ENCODE measurements around the gene PDE7B.

The PDE7B gene

DNA sequence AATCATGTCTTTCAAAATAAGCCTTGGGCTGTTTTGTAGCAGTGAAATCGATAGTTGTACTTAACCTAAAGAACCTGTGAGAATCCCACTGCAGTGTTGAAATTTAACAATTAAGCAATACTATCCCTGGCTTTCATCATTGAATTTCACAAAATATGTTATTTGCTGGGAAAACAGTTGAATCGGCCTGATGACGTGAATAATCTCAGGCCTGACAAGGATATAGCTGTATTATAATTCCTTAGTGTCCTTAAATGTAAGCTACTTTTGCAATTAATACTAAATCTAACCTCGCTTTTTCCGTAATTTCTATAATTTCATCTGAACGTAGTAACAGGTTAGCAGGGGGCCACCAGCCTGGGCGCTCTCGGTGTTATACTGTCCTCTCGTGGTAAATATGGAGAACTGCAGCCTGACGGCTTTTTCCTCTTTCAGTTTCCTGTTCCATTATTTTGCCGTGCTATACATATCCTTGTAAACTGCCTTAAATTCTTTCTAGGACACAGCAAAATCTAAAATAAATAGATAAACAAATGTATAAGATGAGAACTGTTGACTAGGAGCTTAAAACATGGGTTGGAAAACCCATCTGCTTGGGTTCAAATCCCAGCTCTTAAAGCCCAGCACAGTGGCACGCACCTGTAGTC, 374.6 kb downstream of the PDE7B start (continued):
- TF ChIP-seq, protein P1, sequence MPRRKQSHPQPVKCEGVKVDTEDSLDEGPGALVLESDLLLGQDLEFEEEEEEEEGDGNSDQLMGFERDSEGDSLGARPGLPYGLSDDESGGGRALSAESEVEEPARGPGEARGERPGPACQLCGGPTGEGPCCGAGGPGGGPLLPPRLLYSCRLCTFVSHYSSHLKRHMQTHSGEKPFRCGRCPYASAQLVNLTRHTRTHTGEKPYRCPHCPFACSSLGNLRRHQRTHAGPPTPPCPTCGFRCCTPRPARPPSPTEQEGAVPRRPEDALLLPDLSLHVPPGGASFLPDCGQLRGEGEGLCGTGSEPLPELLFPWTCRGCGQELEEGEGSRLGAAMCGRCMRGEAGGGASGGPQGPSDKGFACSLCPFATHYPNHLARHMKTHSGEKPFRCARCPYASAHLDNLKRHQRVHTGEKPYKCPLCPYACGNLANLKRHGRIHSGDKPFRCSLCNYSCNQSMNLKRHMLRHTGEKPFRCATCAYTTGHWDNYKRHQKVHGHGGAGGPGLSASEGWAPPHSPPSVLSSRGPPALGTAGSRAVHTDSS (tag by site-specific recombination; IDR thresholded peaks at IDR 0.05) = no peak
- TF ChIP-seq REPIN1 (tag by site-specific recombination; IDR thresholded peaks at IDR 0.05; ENCODE audit: low read depth) = no peak
- no peak for TF ChIP-seq ZFHX2 (tag by site-specific recombination; conservative IDR thresholded peaks at IDR 0.05)
- no peak for TF ChIP-seq ZNF560 (tag by site-specific recombination; IDR thresholded peaks at IDR 0.05; ENCODE audit: borderline replicate concordance)
- TF ChIP-seq TCF7L2 (IDR thresholded peaks at IDR 0.05; ENCODE audit: borderline replicate concordance, low read depth, low read length) = no peak
- no peak for TF ChIP-seq KLF1 (tag by site-specific recombination; IDR thresholded peaks at IDR 0.05)
- TF ChIP-seq ZNF596 (tag by site-specific recombination; IDR thresholded peaks at IDR 0.05) = no peak
- TF ChIP-seq, protein P2, sequence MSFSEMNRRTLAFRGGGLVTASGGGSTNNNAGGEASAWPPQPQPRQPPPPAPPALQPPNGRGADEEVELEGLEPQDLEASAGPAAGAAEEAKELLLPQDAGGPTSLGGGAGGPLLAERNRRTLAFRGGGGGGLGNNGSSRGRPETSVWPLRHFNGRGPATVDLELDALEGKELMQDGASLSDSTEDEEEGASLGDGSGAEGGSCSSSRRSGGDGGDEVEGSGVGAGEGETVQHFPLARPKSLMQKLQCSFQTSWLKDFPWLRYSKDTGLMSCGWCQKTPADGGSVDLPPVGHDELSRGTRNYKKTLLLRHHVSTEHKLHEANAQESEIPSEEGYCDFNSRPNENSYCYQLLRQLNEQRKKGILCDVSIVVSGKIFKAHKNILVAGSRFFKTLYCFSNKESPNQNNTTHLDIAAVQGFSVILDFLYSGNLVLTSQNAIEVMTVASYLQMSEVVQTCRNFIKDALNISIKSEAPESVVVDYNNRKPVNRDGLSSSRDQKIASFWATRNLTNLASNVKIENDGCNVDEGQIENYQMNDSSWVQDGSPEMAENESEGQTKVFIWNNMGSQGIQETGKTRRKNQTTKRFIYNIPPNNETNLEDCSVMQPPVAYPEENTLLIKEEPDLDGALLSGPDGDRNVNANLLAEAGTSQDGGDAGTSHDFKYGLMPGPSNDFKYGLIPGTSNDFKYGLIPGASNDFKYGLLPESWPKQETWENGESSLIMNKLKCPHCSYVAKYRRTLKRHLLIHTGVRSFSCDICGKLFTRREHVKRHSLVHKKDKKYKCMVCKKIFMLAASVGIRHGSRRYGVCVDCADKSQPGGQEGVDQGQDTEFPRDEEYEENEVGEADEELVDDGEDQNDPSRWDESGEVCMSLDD (tag by site-specific recombination; IDR thresholded peaks at IDR 0.05) = no peak
- TF ChIP-seq ZNF335 (tag by site-specific recombination; conservative IDR thresholded peaks at IDR 0.05) = peak; percentile 65
- no peak for TF ChIP-seq ZBTB8A (tag by site-specific recombination; IDR thresholded peaks at IDR 0.05)
- TF ChIP-seq, protein P3, sequence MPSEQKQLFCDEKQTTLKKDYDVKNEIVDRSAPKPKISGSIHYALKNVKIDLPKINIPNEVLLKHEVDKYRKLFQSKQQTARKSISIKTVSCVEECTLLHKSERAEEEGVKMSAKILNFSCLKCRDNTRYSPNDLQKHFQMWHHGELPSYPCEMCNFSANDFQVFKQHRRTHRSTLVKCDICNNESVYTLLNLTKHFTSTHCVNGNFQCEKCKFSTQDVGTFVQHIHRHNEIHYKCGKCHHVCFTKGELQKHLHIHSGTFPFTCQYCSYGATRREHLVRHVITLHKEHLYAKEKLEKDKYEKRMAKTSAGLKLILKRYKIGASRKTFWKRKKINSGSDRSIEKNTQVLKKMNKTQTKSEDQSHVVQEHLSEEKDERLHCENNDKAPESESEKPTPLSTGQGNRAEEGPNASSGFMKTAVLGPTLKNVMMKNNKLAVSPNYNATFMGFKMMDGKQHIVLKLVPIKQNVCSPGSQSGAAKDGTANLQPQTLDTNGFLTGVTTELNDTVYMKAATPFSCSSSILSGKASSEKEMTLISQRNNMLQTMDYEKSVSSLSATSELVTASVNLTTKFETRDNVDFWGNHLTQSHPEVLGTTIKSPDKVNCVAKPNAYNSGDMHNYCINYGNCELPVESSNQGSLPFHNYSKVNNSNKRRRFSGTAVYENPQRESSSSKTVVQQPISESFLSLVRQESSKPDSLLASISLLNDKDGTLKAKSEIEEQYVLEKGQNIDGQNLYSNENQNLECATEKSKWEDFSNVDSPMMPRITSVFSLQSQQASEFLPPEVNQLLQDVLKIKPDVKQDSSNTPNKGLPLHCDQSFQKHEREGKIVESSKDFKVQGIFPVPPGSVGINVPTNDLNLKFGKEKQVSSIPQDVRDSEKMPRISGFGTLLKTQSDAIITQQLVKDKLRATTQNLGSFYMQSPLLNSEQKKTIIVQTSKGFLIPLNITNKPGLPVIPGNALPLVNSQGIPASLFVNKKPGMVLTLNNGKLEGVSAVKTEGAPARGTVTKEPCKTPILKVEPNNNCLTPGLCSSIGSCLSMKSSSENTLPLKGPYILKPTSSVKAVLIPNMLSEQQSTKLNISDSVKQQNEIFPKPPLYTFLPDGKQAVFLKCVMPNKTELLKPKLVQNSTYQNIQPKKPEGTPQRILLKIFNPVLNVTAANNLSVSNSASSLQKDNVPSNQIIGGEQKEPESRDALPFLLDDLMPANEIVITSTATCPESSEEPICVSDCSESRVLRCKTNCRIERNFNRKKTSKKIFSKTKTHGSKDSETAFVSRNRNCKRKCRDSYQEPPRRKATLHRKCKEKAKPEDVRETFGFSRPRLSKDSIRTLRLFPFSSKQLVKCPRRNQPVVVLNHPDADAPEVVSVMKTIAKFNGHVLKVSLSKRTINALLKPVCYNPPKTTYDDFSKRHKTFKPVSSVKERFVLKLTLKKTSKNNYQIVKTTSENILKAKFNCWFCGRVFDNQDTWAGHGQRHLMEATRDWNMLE (tag by site-specific recombination; conservative IDR thresholded peaks at IDR 0.05; ENCODE audit: low read depth) = no peak
- TF ChIP-seq ZNF354C (tag by site-specific recombination; IDR thresholded peaks at IDR 0.05; ENCODE audit: borderline replicate concordance, low read depth) = no peak
- TF ChIP-seq ZBTB20 (tag by site-specific recombination; IDR thresholded peaks at IDR 0.05) = no peak

DNA sequence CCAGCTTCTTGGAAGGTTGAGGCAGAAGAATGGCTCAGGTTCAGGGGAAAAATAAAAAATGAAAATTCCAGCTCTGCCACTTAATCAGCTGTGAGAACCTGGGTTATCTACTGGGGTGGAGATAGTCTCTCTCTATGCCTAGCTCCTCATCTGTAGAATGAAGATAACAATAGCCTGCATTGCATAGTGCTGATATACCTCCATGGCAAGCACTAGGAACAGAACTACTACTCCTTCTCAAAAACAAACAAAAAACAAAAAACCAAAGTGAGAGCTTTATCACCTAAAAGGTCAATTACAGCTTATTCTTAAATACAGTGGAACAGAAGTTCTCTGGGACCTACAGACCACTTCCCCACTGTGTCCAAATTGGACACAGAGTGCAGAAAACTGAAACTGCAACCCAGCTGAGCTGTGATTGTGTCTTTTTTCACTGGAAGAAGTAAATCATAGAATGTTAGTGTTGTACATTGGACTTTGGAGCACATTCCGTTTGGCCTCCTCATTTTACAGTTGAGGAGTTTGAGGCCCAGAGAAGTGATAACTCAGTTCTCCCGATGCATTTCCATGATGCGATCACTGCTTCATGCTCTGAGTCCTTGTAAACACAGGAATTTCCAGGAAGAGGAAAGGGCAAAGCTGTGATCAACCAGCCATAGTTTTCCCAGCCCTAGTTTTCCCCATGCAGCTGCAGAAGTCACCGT, 375.3 kb downstream of the PDE7B start:
- Histone ChIP-seq H3K36me3 (ENCODE audit: control insufficient read depth in 2 of 2, insufficient read depth in 1 of 2, low read length in 2 of 2) (peaks cover 0 to 3% of the 10 kb centered on the region in 2 experiments; a peak in 2 of 3 replicates), H3K4me1 (ENCODE audit: control insufficient read depth, insufficient read depth, low read length) (no peaks in the 10 kb centered on the region), H3K27ac (ENCODE audit: extremely low read depth, low read depth, low read length) (no peak overlapping the region), H3K4me3 (ENCODE audit: low read depth, low read length) (no peak overlapping the region), H3K9me3 (ENCODE audit: control insufficient read depth, insufficient read depth, low read depth, low read length) (no peaks in the 10 kb centered on the region)
- no peak for TF ChIP-seq KLF10 (tag by site-specific recombination; IDR thresholded peaks at IDR 0.05)
- TF ChIP-seq, protein P3 (tag by site-specific recombination; conservative IDR thresholded peaks at IDR 0.05; ENCODE audit: low read depth) = no peak
- TF ChIP-seq ZBTB17 (tag by site-specific recombination; IDR thresholded peaks at IDR 0.05) = 0 out of 2 replicates have a peak, but pooled peaks have one; percentile 16
- CTCF ChIA-PET = interaction anchor here (0.6 to 2.8 kb wide), 106 partner anchors 8 to 1568 kb away, joined by 3 to 91 read pairs (median 4); partner anchors contain the start of genes MAP3K5, MAP7 and MTFR2
- POLR2A ChIA-PET = no interaction called here

Measured in HEK293 (cell line).